ENCODE measurements around the gene NTM. TPM values are rescaled to one million over a fixed set of nuclear protein-coding genes. Genes with fewer than 3 reads are reported as not detected.

NTM gene
- total RNA-seq, 1 experiment from 2014 or later, result not detected

DNA sequence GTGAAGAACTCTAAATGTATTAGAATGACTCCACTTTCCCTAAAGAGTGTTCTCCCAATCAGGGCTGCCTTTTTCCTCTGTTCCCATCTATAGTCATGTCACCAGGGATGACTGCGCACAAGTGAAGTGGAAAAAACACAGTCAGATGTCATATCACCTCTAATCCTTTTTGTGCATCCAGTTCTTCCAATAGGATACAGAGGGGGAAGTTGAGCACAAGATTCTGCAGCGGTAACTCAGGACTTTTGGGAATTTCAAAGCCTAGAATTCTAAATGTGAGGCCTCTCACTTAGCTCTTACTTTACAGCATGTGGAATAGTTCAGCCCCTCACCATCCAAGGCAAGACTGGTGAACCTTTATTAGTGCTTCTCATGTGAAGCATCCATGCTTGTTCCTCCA, 602.6 kb downstream of the NTM start:
- TF ChIP-seq, protein P1, sequence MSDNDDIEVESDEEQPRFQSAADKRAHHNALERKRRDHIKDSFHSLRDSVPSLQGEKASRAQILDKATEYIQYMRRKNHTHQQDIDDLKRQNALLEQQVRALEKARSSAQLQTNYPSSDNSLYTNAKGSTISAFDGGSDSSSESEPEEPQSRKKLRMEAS (IDR thresholded peaks at IDR 0.05), result no peak
- TF ChIP-seq, protein P2, sequence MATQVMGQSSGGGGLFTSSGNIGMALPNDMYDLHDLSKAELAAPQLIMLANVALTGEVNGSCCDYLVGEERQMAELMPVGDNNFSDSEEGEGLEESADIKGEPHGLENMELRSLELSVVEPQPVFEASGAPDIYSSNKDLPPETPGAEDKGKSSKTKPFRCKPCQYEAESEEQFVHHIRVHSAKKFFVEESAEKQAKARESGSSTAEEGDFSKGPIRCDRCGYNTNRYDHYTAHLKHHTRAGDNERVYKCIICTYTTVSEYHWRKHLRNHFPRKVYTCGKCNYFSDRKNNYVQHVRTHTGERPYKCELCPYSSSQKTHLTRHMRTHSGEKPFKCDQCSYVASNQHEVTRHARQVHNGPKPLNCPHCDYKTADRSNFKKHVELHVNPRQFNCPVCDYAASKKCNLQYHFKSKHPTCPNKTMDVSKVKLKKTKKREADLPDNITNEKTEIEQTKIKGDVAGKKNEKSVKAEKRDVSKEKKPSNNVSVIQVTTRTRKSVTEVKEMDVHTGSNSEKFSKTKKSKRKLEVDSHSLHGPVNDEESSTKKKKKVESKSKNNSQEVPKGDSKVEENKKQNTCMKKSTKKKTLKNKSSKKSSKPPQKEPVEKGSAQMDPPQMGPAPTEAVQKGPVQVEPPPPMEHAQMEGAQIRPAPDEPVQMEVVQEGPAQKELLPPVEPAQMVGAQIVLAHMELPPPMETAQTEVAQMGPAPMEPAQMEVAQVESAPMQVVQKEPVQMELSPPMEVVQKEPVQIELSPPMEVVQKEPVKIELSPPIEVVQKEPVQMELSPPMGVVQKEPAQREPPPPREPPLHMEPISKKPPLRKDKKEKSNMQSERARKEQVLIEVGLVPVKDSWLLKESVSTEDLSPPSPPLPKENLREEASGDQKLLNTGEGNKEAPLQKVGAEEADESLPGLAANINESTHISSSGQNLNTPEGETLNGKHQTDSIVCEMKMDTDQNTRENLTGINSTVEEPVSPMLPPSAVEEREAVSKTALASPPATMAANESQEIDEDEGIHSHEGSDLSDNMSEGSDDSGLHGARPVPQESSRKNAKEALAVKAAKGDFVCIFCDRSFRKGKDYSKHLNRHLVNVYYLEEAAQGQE (IDR thresholded peaks at IDR 0.05; ENCODE audit: low read depth), result no peak
- no peak for TF ChIP-seq ELF1 (IDR thresholded peaks at IDR 0.05; ENCODE audit: borderline replicate concordance, low read depth)
- TF ChIP-seq SRF (IDR thresholded peaks at IDR 0.05; ENCODE audit: low read depth), result no peak
- no peak for TF ChIP-seq POLR2AphosphoS5 (IDR thresholded peaks at IDR 0.05; ENCODE audit: low read depth, low read length)
- TF ChIP-seq, protein P3, sequence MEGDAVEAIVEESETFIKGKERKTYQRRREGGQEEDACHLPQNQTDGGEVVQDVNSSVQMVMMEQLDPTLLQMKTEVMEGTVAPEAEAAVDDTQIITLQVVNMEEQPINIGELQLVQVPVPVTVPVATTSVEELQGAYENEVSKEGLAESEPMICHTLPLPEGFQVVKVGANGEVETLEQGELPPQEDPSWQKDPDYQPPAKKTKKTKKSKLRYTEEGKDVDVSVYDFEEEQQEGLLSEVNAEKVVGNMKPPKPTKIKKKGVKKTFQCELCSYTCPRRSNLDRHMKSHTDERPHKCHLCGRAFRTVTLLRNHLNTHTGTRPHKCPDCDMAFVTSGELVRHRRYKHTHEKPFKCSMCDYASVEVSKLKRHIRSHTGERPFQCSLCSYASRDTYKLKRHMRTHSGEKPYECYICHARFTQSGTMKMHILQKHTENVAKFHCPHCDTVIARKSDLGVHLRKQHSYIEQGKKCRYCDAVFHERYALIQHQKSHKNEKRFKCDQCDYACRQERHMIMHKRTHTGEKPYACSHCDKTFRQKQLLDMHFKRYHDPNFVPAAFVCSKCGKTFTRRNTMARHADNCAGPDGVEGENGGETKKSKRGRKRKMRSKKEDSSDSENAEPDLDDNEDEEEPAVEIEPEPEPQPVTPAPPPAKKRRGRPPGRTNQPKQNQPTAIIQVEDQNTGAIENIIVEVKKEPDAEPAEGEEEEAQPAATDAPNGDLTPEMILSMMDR (IDR thresholded peaks at IDR 0.05 in 2 of 3, conservative IDR thresholded peaks at IDR 0.05 in 1 of 3; ENCODE audit: borderline replicate concordance in 1 of 3, insufficient read depth in 1 of 3, low read depth in 2 of 3, low read length in 2 of 3), result no peak
- TF ChIP-seq SIN3A (IDR thresholded peaks at IDR 0.05; ENCODE audit: low read depth), result no peak
- TF ChIP-seq, protein P4, sequence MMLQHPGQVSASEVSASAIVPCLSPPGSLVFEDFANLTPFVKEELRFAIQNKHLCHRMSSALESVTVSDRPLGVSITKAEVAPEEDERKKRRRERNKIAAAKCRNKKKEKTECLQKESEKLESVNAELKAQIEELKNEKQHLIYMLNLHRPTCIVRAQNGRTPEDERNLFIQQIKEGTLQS (IDR thresholded peaks at IDR 0.05), result no peak
- no peak for TF ChIP-seq EZH2 (IDR thresholded peaks at IDR 0.05)
- TF ChIP-seq FOSL1 (IDR thresholded peaks at IDR 0.05; ENCODE audit: low read depth), result no peak
- no peak for TF ChIP-seq CBX3 (IDR thresholded peaks at IDR 0.05; ENCODE audit: low read depth)
- no peak for TF ChIP-seq SP1 (IDR thresholded peaks at IDR 0.05; ENCODE audit: low read depth)
- TF ChIP-seq JUND (IDR thresholded peaks at IDR 0.05), result no peak
- TF ChIP-seq ZFX (IDR thresholded peaks at IDR 0.05), result no peak
- TF ChIP-seq ZNF274 (IDR thresholded peaks at IDR 0.05; ENCODE audit: low read depth, low read length), result no peak
- H3K9me3 ChIP-seq (ENCODE audit: control insufficient read depth in 1 of 2, insufficient read depth in 1 of 2, low read depth in 1 of 2, low read length in 2 of 2), result peaks cover 8 to 13% of the 10 kb centered on the region in 2 experiments; a peak in 2 of 4 replicates
- CTCF ChIA-PET, result no interaction called here
- H3K4me2 ChIP-seq (ENCODE audit: low read length), result no peak overlapping the region
- H3K4me3 ChIP-seq (replicated peaks in 1 of 2; ENCODE audit: low read depth in 1 of 2, low read length in 2 of 2), result no peak overlapping the region
- no peak overlapping the region for H2AFZ ChIP-seq (ENCODE audit: low read depth, low read length, poor library complexity, severe bottlenecking)
- no peaks in the 10 kb centered on the region for H3K4me1 ChIP-seq (ENCODE audit: control insufficient read depth in 1 of 2, insufficient read depth in 2 of 2, low read length in 2 of 2)
- BruUV-seq (replicated peaks), result no TSS peak
- H3K79me2 ChIP-seq (ENCODE audit: insufficient read depth, low read length), result no peaks in the 10 kb centered on the region
- no peaks in the 10 kb centered on the region for H3K27me3 ChIP-seq (ENCODE audit: insufficient read depth, low read length)
- POLR2A ChIA-PET, result no interaction called here
- no peaks in the 10 kb centered on the region for H4K20me1 ChIP-seq (ENCODE audit: insufficient read depth)
- DNase-seq (ENCODE audit: low read depth, low spot score), result no peak
- RAD21 ChIA-PET (ENCODE audit: low non-redundant PET in 1 of 2, low total read pairs in 2 of 2, uncharacterized antibody in 2 of 2, unreplicated experiment in 2 of 2), result no interaction called here
- no peaks in the 10 kb centered on the region for H3K36me3 ChIP-seq (ENCODE audit: control insufficient read depth in 1 of 2, insufficient read depth in 2 of 2, low read length in 2 of 2)
- H3K27ac ChIP-seq (ENCODE audit: low read depth, low read length), result no peak overlapping the region
- intact Hi-C loops (cut with micrococcal nuclease), result no loop called here
- no peaks in the 10 kb centered on the region for H3K9me2 ChIP-seq (ENCODE audit: insufficient read depth)
- no peak for ATAC-seq
- H3K9ac ChIP-seq (ENCODE audit: low read length), result no peak overlapping the region

All from HCT116 (cell line).